GM15510 (cell line): ENCODE data around the gene PPP2R3B.

ENCODE experiments used
- POLR2A ChIP-seq: IDR thresholded peaks from 3 replicates; pipeline ENCODE4 v1.6.1; 2011; ENCODE audit warnings: borderline replicate concordance; ENCODE audit not compliant: insufficient read length; ENCODE audit errors: extremely low read depth

Gene PPP2R3B

GRCh38 chrX:338836-339400, 47.8 kb downstream of the PPP2R3B start:
- TF ChIP-seq POLR2A = no peak

- no peak for TF ChIP-seq POLR2A
Measured at GRCh38 chrX:338281-338835, 48.3 kb downstream of the PPP2R3B start.

- TF ChIP-seq POLR2A = no peak
Measured at GRCh38 chrX:337331-337831, 49.3 kb downstream of the PPP2R3B start.

DNA sequence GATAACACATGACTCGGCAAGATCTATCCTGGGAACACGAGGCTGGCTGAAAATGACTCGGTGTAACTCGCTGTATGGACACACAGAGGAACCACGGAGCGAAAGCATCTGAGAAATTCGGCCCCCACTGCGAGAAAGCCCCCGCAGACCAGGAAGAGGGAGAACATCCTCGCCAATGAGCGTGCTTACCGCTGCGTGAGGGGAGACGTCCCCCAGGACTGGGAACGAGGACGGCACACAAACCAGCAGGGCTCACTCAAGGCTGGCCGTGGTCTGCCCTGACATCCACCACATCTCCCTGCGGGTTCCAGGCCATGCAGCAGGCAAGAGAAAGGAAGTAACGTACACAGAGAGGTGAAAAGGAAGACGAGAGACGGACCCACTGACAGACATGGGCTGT, 50.5 kb downstream of the PPP2R3B start:
- TF ChIP-seq POLR2A = no peak

DNA sequence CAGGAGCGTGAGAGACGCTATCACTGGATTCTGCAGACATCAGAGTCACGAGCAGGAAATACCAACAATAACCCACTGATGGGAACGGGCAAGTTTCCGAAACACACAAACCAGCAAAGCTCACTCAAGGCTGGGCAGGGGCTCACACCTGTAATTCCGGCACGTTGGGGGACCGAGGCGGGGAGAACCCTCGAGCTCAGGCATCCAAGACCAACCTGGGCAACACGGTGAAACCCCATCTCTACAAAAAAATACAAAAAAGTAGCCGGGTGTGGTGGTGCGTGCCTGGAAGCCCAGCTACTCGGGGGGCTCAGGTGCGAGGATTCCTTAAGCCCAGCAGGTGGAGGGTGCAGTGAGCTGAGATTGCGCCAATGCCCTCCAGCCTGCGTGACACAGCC, 51.0 kb downstream of the PPP2R3B start:
- no peak for TF ChIP-seq POLR2A

DNA sequence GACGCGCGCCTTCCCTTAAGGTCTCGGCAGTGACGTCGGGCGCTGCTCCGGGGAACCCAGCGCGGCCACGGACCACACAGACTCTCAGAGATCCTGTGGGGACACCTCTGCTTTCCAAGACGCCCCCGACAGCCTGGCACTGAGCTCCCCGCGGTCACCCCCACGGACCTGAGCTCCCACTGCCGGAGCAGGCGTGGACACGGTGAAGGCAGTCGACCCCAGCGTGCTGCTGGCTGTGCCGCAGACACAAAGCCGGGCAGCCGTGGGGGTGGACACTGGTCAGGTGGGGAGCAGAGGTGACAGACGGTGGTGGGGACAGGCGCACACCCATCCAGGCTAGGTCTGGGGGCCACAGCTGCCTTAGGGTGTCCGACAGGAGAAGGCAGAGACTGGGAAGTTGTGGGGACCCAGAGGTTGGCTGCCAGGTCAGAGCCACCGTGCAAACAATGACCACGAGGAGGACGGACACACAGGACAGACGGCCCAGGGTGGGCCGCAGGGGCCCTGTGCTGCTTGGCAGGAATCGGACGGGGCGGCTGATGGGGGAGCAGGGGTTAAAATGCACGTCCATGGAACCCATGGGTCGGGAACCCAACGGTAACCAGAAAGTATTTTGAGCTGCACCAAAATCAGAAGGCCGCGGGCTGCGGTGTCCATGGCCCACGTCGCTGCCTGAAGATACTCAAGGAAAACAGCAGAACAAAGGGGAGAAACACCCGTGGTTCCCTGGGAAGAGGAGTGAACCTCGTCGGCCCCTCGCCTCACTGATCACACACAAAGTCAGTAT, 51.5 kb downstream of the PPP2R3B start:
- no peak for TF ChIP-seq POLR2A

DNA sequence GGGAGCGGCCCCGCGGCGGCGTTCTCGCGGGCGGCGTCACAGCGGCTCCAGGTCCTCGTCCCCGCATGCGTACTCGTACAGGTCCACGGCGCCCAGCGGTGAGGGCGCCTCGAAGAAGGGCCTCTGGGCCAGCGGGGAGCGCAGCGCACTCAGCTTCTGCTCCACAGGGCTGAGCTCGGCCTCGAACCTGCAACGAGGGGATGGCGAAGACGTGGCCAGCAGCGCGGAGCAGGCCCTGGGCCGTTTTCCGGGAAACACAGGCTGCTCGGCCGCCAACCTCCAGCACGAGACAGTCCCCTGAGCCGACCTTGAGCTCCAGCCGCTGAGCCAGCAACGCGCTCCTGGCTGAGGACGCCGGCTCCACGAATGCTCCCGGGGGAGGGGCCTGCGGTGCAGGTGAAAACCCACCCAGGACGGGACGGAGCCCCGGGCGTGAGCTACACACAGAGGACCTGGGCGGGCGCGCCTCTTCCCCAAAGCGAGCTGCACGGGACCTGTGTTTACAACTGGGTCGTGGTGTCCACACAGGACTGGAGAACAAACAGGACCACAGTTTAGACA, 52.3 kb downstream of the PPP2R3B start:
- no peak for TF ChIP-seq POLR2A

GRCh38 chrX:333611-334311, 52.9 kb downstream of the PPP2R3B start:
- TF ChIP-seq POLR2A = no peak

DNA sequence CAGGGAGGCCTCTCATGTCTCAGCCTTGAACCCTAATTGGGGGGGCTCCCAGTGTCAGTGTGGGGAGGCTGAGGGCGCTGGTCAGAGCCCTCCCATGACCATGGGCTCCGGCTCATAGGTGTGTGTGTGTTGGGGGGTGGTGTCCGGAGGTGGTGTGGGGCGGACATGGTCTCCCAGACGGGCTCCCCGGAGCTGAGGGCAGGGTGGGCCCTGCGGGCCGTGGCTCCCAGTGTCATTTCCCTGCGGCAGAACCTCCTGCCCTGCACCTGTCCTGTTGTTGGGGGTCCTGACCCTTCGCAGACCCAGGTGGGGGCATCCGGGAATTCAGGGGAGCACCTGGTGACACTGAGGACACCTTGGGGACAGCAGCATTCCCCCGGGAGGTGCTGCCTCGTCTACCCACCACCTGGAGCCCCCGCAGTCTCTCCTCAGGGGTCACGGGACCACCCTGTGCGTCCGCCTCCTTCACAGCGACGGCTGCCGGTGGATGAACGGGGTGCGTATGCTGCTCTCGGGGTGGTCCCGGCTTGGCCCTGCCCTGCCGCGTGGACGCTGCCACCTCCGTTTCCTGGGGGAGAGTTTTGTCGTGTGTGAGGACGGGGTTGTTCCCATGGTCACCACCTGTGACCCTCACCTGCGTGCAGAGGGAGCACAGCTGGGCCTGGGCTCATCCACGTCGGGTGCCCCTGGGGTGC, 53.6 kb downstream of the PPP2R3B start:
- TF ChIP-seq POLR2A = no peak

DNA sequence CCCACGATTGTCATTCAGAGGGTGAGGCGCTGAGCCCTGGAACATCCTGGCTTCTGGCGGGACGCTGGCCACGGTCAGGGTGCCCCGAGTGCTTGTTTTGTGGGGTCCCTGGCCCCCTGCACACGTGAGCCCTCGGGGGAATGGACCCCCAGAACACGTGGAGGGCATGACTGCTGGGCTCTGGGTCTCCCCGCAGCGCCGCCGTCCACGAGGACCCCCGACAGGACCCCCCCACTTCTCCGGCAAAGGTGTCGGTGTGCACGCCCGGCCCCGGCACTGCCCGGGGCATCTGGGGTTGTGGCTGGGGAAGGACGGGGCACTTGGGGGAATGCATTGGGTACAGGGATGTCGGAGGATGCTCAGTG, 54.2 kb downstream of the PPP2R3B start:
- no peak for TF ChIP-seq POLR2A

- TF ChIP-seq POLR2A = peak; percentile 6
Measured at GRCh38 chrX:331825-332495, 54.7 kb downstream of the PPP2R3B start.

DNA sequence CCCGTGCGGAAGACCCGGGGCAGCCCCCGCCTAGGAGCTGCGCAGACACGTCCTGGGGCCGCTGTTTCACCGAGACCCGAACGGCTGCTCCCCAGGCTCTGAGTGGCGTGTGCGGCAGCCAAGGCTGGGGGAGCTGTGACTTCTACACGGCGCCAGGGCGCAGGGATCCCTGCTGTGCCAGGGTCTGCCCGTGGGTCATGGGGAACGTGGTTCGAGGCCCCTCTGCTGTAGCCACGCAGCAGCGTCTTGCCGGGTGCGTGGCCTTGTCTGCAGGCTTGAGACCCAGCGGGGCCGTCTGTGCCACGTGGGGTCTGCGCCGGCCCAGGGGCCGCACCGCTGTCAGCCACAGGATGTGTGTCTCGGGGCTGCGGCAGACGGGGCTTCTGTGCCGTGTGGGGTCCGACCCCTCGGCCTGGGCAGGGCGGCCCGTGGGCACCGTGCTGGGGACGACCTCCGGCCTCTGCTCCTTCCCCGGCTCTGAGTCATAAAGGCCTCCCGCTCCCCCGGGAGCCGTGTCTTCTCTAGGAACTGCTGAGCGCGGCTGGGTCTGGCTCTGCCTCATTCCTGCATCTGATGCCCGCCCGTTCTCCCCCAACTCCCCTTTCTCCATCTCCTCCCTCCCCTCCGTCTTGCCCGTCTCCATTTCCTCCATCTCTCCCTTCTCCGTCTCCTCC, 55.4 kb downstream of the PPP2R3B start:
- TF ChIP-seq POLR2A = peak; percentile 4

DNA sequence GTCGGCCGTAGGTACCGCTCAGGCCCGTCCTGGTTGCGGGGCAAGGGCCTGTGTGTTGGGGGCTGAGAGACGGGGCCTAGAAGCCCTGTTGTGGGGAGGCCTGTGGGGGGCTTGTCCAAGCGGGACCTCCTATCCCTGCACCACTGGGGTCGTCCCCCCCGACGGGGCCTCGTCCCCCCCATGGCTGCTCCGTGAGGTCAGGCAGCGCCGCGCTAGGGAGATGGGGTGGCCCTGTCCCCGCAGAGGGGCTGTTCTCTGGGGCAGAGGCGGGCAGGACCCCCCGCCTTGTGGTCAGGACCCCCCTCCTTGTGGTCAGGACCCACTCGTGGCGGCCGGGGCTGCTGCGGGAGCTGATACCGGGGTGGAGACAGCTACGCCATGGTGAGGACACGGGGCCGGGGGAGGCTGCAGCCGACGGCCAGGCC, 56.0 kb downstream of the PPP2R3B start:
- no peak for TF ChIP-seq POLR2A
